Large intestine (tissue), 3 donors: ENCODE data around the gene DGKE. TPM values are rescaled to one million over a fixed set of nuclear protein-coding genes. Genes with fewer than 3 reads are reported as not detected.

Experiments used
- DNase-seq, 2 donors: peaks; one replicate each; pipeline versions ENCODE4 v3.0.0 to v3.0.0-alpha.2; 2013
- H3K27ac ChIP-seq: one replicate; pipeline ENCODE4 v1.5.1; 2013; ENCODE audit warnings: low read length
- H3K27me3 ChIP-seq: 2 replicates; pipeline ENCODE4 v1.6.1; 2013; ENCODE audit warnings: low read length; ENCODE audit not compliant: control insufficient read depth, insufficient read depth
- H3K36me3 ChIP-seq: 2 replicates; pipeline ENCODE4 v1.6.1; 2013; ENCODE audit warnings: low read length; ENCODE audit not compliant: control insufficient read depth, insufficient read depth
- H3K4me1 ChIP-seq: one replicate; pipeline ENCODE4 v1.6.1; 2013; ENCODE audit warnings: low read length; ENCODE audit not compliant: control insufficient read depth, insufficient read depth
- H3K4me3 ChIP-seq: one replicate; pipeline ENCODE4 v1.5.1; 2013; ENCODE audit warnings: low read length
- H3K9me3 ChIP-seq: one replicate; pipeline ENCODE4 v1.6.1; 2013; ENCODE audit warnings: mild to moderate bottlenecking, low read depth, low read length, moderate library complexity; ENCODE audit not compliant: control insufficient read depth
- WGBS: methylation state at CpG from one replicate; pipeline ENCODE4 v1.1.5; 2013; ENCODE audit warnings: low lambda C conversion rate; ENCODE audit not compliant: insufficient coverage; 5-methylcytosine and 5-hydroxymethylcytosine counted together
- polyA plus RNA-seq: library from polyadenylated mRNA; unstranded; fragments of 120-200 nt; gene quantifications from one replicate; pipeline ENCODE4 v1.2.1, GENCODE V29; 2013

Gene DGKE
- polyA plus RNA-seq, 1 donor: 4.2 TPM

DNA sequence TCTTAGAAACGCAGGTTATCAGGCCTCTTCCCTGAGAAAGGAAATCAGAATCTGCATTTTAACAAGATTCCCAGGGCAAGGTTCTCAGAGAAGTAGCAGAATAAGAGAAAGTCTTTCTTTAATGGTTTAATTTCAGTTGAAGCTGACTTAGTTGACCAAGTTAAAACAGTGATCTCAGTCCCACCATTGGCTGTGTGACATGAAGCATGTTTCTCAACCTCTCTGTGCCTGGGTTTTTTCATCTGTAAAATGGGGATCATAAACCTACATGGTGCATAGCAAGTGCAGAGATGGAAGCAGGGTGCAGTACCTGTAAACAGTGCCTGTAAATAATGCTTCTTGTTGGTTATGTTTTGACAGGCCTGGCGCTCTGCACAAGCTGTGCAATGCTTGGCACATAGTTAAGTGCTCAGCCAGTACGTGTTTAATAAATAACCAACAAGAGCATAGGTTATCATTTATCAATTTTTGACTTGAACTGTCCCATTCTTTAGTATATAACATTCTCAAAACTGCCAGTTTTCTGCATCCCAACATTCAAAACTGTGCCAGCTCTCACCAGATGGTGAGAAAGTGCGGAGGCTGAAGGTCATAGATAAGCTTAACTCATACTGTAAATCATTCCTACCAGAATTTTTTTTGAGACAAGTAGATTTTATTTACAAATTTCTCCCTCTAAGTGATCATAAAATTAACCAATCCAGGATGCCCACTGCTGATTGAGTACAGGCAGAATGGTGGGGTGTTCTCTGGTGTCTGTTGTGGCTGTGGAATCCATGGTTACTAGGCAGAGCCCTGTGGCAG, 7.1 kb upstream of the DGKE start:
- Histone ChIP-seq H3K4me1 (peaks cover 7% of the 10 kb centered on the region), H3K27me3 (no peaks in the 10 kb centered on the region), H3K4me3 (no peak overlapping the region), H3K27ac (no peak overlapping the region), H3K36me3 (no peaks in the 10 kb centered on the region), H3K9me3 (no peaks in the 10 kb centered on the region)
- WGBS: 83% methylated on average over 1 of the region's 4 CpGs
- peak; percentile 11 to 54 for DNase-seq

GRCh38 chr17:56830726-56831368, 3.1 kb upstream of the DGKE start:
- Histone ChIP-seq H3K9me3 (no peaks in the 10 kb centered on the region), H3K4me1 (peaks cover 22% of the 10 kb centered on the region), H3K27ac (no peak overlapping the region), H3K27me3 (no peaks in the 10 kb centered on the region), H3K36me3 (no peaks in the 10 kb centered on the region), H3K4me3 (no peak overlapping the region)
- WGBS: 80% methylated on average over 2 of the region's 7 CpGs
- no peak for DNase-seq

- 100% methylated on average over 4 of the region's 16 CpGs for WGBS
- no peak overlapping the region for H3K27ac ChIP-seq
- no peak overlapping the region for H3K4me3 ChIP-seq
Measured at GRCh38 chr17:56831369-56832095, 2.4 kb upstream of the DGKE start.

GRCh38 chr17:56832446-56832845, 1.5 kb upstream of the DGKE start:
- no CpG with 5 or more reads among the region's 4 CpGs for WGBS
- Histone ChIP-seq H3K4me3 (peak overlapping the region; percentile 59), H3K4me1 (peaks cover 15% of the 10 kb centered on the region), H3K27ac (no peak overlapping the region), H3K36me3 (no peaks in the 10 kb centered on the region), H3K9me3 (no peaks in the 10 kb centered on the region), H3K27me3 (no peaks in the 10 kb centered on the region)
- peak; percentile 52 to 78 for DNase-seq

More at GRCh38 chr17:56831369-56832095, 2.4 kb upstream of the DGKE start:
- no peaks in the 10 kb centered on the region for H3K36me3 ChIP-seq
- H3K4me1 ChIP-seq: peaks cover 22% of the 10 kb centered on the region
- no peak for DNase-seq
- no peaks in the 10 kb centered on the region for H3K9me3 ChIP-seq
- no peaks in the 10 kb centered on the region for H3K27me3 ChIP-seq

DNA sequence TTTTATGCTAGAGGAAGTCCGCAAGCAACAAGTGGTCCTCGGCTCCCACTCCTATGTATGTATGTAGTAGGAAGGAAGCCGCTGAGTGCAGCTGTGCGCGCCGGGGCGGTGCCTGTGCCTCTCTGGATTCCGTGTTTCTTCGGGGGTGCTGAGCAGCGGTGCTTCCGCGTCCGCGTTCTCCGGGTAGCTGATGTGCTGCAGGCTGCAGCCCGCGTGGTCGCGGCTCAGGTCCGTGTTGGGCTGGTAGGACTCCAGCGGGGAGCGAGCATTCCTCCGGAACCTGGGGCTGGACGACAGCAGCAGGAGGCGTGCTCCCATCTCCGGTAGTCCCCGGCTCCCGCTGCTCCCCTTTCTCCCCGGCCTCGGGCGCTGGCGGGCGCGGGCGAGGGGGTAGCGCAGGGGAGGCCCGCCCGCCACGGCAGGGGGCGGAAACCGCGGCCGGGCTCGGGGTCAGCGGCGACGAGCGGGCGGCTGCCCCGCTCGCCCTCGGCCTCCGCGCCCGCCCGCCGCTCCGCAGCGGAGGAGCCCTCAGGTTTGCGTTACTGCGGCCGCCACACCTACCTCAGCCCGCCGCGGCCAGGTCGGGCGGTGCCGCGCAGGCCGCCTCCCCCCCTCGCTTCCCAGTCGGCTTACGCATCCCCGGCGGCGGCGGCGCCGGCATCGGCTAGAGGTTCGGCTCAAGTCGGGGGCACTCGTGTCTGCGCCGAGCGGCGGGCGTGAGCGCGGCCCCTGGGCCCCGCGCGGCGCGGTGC, 718 bp upstream of the DGKE start:
- no CpG with 5 or more reads among the region's 95 CpGs for WGBS
- peaks cover 15% of the 10 kb centered on the region for H3K4me1 ChIP-seq

GRCh38 chr17:56834380-56835263, 671 bp downstream of the DGKE start:
- H3K4me1 ChIP-seq: peaks cover 15% of the 10 kb centered on the region

More for the DNA sequence above, 718 bp upstream of the DGKE start:
- DNase-seq: peak; percentile 33 to 50
- H3K9me3 ChIP-seq: no peaks in the 10 kb centered on the region
- no peaks in the 10 kb centered on the region for H3K36me3 ChIP-seq
- peak overlapping the region; percentile 59 for H3K4me3 ChIP-seq
- no peak overlapping the region for H3K27ac ChIP-seq
- H3K27me3 ChIP-seq: no peaks in the 10 kb centered on the region

GRCh38 chr17:56835264-56835585, 1.3 kb downstream of the DGKE start:
- H3K9me3 ChIP-seq: no peaks in the 10 kb centered on the region
- no peaks in the 10 kb centered on the region for H3K36me3 ChIP-seq
- H3K27ac ChIP-seq: no peak overlapping the region
- 64% methylated on average over 2 of the region's 7 CpGs for WGBS
- H3K4me1 ChIP-seq: peaks cover 15% of the 10 kb centered on the region
- DNase-seq: no peak
- no peaks in the 10 kb centered on the region for H3K27me3 ChIP-seq
- H3K4me3 ChIP-seq: peak overlapping the region; percentile 57

More at GRCh38 chr17:56834380-56835263, 671 bp downstream of the DGKE start:
- Histone ChIP-seq H3K9me3 (no peaks in the 10 kb centered on the region), H3K27me3 (no peaks in the 10 kb centered on the region), H3K27ac (no peak overlapping the region), H3K4me3 (peak overlapping the region; percentile 57), H3K36me3 (no peaks in the 10 kb centered on the region)
- WGBS: no CpG with 5 or more reads among the region's 81 CpGs
- peak; percentile 42 to 70 for DNase-seq

GRCh38 chr17:56838687-56839086, 4.7 kb downstream of the DGKE start:
- WGBS: 100% methylated on average over 3 of the region's 3 CpGs
- H3K4me3 ChIP-seq: no peak overlapping the region
- peaks cover 7% of the 10 kb centered on the region for H3K4me1 ChIP-seq
- no peaks in the 10 kb centered on the region for H3K27me3 ChIP-seq
- H3K9me3 ChIP-seq: no peaks in the 10 kb centered on the region
- no peak overlapping the region for H3K27ac ChIP-seq
- DNase-seq: no peak
- H3K36me3 ChIP-seq: no peaks in the 10 kb centered on the region

DNA sequence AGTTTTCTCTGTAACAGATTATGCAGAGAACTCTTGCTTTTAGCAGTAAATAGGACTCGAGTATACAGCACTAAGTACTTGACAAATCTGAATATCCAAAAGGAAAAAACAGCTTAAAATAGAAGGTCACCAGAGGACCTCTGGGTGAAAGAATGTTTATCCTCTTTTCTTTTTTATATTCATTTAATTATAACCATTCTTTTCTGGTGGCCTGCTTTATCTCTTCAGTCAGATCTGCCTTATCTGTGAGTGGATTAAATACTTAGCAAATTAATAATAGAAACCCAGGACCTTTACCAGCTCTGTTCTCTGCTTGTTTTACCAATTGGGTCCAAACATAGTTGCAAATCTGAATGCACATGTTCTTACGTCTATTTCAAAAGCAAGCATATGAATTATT, 8.6 kb downstream of the DGKE start:
- Histone ChIP-seq H3K27me3 (no peaks in the 10 kb centered on the region), H3K27ac (no peak overlapping the region), H3K36me3 (no peaks in the 10 kb centered on the region), H3K9me3 (no peaks in the 10 kb centered on the region), H3K4me1 (no peaks in the 10 kb centered on the region), H3K4me3 (no peak overlapping the region)
- no peak for DNase-seq
- WGBS: 78% methylated on average over 1 of the region's 2 CpGs
